GM18526 (cell line): ENCODE measurements around the gene GRK5.

ENCODE experiments used
- POLR2A ChIP-seq: IDR thresholded peaks from 3 replicates; pipeline ENCODE4 v1.6.1; 2011; ENCODE audit not compliant: insufficient read length; ENCODE audit errors: extremely low read depth

Gene GRK5

DNA sequence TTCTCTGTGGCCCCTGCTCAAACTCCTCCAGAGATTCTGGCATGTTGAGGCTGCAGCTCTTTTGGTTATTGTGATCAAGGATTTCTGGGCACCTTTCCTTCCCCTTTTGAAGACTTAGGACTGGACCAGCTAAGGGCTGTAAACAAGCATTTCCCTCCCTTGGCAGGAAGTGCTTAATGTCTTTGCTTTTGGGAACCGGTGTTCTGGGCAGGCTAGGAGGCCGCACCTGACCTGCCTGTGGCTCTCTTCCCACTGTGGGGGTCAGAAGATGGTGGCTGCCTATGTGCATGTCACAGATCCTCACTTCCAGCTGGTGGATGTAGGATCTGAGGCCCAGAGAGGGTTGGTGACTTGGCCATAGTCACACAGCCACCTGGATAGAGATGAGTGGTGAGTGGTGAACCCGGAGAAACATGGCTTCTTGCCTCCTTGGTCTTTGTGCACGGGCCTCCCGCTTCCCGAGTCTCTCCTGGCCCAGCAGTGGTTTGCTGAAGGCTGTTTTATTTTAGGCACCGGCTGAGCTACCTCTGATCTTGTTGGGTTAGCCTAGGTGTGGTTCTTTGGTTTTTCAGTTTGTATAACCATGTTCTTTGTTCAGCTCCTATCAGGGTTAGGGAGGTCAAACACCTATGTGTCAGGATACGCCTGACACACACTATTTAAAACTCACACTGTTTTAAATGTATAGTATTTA lies 82.0 kb downstream of the GRK5 start:
- TF ChIP-seq POLR2A: no peak

DNA sequence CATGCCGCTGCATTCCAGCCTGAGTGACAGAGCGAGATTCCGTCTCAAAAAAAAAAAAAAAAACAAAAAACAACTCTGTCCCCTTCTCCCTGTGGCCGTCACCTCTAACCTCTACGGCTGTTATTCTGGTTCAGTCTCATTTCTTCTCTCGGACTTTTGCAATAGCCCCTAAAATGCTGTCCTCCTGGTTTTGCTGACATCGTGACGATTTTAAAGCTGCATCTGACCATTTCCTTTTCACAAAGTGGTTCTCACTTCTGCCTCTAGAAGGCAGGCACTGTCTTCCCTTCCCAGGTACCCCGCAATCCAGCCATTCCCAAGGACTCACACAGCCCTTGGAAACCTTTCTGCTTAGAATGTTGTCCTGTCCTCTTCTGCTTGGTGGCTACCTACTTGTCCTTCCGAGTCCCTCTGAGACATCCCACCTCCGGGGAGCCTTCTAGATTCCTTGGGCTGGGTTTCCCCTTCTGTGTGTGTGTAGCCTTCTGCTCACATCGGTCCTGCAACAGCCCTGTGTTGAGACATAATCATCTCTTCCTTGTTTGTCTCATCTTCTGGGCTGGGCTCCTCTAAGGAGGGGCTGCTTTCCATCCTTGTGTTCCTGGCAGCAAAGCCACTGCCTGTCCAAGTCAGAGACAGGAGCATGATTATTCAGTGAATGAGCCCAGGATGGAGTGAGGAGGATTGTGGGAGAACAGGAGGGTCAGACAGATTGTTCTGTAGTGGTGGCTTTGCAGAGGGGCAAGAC lies 83.1 kb downstream of the GRK5 start:
- no peak for TF ChIP-seq POLR2A

DNA sequence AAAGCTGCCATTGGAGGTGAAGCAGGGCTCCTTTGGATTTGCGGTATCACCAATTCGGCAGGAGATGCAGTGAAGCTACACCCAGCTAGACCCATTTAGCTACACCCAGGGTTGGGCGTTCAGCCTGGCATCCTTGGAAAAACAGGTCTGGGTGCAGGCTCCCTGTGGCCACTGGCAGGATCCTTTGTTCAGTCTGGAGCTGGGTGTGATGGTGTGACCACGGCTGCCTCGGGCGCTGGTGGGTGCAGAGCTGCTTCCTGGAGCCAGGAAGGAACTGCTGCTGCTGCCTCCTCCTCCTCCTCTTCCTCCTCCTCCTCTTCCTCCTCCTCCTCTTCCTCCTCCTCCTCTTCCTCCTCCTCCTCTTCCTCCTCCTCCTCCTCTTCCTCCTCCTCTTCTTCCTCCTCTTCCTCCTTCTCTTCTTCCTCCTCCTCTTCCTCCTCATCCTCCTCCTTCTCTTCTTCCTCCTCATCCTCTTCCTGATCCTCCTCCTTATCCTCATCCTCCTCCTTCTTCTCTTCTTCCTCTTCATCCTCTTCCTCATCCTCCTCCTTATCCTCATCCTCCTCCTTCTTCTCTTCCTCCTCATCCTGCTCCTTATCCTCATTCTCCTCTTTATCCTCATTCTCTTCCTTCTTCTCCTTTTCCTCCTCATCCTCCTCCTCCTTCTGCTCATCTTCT lies 84.0 kb downstream of the GRK5 start:
- TF ChIP-seq POLR2A: no peak

DNA sequence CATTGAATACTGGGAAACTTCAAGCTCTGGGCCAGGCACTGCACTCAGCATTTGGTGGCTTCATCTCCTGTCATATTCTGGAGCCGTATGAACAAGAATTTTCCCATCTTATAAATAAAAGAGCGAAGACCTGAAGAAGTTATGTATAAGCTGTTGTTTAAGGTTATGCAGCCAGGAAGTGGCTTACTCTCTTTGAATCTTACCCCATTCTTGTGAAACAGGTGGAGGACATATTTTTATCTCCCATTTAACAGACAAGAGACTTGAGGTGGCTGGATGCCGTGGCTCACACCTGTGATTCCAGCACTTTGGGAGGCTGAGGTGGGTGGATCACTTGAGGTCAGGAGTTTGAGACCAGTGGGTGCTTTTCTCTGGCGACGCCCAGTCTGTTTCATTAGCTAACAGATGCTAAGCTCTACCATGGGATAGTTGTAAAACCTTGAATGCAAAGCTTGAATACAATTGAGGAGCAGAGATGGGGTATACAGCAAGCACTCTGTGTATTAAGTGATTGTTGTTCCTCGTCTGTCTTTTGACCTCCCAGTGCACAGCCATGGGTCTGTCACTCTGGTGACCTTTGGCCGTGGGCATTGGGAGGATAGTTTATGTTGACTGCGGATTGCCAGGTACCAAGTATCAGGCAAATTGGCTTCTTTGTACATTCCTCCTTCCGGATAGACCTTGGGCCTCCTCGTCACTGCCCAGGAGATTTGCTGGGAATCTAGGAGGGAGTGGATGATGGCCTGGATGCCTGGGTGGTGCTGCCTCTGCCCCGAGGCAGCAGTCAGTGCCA lies 85.8 kb downstream of the GRK5 start:
- TF ChIP-seq POLR2A: no peak

DNA sequence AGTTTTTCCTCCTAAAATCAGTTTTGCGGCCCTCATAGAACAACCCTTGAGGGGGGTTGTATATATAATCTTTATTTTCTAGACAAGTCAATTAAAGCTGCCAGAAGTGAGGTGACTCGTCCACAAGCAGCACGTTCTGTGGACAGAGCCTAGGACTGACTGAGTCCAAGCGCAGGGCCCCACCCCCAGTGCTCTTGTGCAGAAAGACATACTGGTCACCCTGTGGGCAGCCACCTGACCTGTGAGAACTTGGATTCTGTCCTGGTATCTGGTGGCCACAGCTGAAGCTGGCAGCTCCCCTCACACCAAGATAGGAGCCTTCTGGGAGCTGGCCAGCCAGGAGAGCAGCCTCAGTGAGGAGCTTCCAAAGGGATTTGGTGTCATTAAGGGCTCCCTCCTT lies 89.3 kb downstream of the GRK5 start:
- no peak for TF ChIP-seq POLR2A

DNA sequence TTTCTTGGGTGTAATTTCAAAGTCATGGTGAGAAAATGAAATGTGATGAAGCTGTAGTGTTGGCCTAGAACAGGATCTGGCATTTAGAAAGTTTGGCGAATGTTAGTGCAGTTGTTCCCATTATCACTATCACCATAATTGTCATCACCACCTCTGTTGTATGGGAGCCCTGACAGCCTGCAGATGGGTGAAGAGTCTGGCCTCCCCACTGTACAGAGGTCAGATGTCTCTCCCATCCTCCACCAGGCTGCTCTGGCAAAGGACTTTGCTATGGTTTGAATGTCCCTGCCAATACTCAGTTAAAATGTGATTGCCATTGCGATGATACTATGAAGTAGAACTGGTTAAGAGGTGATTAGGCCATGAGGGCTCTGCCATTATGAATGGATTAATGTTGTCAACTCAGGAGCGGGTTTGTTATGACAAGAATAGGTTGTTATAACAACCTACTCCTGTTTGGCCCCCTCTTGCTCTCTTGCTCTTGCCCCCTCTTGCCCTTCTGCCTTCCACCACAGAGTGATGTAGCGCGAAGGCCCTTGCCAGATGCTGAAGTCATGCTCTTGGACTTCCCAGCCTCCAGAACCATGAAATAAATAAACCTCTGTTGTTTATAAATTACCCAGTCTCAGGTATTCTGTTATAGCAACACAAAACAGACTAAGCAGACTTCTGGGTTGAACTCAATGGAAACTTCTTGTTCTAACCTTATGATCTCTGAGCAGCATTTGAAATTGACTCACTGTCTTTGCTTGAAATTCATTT lies 90.0 kb downstream of the GRK5 start:
- no peak for TF ChIP-seq POLR2A

DNA sequence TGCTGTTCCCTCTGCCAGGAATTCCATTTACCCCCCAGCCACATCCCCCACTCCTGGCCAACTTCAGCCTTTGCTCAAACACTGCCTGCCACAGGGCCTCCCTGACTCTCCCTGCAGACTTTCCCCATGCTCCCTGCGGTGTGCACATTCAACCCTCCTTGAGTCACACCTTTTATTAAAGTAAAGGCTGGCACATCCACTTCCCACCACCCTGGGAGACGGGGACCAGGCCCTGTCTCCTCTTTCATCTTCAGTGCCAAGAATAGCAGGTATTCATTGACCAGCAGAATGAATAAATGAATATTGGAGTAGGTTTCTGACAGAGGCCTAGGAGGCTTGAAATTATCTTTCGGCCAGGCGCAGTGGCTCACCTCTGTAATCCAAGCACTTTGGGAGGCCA lies 91.4 kb downstream of the GRK5 start:
- no peak for TF ChIP-seq POLR2A

DNA sequence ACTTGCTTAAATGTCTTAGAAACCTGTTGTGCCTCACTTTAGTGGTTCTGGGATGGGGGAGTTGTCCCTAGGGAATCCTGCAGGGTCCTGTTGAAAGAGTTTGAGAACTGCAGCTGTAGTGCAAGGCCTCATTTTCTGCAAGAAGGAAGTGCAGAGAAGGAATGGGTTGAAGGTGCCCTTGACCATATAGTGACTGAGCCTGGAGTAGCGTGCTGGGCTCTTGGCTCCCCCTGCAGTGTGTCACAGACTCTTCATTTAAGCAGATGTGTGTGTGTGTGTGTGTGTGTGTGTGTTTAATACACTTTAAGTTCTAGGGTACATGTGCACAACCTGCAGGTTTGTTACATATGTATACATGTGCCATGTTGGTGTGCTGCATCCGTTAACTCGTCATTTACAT lies 92.2 kb downstream of the GRK5 start:
- TF ChIP-seq POLR2A: no peak

DNA sequence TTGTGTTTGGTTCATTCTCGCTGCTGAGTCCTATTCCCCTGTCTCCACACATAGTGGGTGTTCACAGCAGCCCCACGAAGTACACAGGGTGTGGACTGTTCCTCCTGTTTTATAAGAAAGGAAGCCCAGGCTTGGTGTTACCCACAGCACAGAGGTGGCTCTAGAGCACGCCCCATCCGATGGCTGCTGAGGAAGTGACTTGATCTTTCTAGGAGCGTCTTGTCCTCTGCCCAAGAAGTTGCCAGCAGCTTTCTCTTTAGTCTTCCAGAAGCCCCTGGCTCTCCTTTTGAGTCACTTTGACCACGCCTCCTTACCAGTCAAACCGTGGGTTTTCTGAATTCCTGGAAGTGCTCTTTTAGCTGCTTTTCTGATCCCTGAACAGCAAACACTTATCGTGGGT lies 94.0 kb downstream of the GRK5 start:
- no peak for TF ChIP-seq POLR2A

DNA sequence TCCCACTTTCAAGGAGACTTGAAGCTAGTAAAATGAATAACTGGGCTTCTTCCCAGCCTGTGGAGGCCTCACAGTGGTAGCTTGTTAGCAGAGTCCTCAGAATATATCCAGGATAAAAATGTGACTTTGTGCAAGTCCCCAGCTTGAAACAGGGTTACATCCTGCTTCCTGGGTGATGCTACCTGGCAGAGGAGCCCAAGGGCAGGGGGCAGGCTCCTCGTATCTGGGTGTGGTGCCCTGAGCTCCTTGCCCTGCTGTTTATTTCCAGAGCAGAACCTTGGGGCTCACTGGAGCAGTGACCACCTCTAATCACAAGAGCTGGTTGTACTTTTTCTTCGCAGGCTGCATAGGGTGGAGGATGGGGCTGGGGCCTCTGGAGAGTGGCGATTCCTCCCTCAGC lies 94.8 kb downstream of the GRK5 start:
- TF ChIP-seq POLR2A: no peak

DNA sequence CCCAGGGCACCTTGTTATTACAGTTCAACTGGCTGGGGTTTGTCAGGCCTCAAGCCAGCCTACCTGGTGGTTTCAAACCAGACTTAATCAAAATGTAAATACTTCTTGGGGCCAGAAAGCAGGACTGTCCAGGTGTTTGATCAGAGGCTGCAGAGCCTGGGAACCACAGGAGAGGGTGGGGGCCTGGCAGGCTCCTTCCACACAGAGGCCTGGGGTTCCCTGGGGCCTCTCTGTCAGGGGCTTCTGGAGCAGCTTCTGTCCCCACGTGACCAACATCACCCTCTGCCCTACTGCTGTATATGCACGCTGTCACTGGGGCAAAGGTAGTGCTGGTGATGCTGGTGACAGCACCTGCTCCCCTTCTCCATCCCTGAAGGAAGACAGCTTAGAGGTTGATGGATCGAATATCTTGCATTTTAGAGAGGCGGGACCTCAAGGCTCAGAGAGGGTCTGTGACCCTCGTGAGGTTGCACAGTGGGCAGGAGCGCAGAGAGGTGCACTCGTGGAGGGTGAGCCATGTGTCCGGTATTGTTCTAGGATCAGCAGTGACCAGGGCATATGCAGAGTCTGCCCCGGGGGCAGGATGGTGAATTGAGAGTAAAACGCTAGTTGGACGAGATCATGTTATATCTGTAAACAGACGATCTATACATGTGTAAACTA lies 95.4 kb downstream of the GRK5 start:
- no peak for TF ChIP-seq POLR2A

DNA sequence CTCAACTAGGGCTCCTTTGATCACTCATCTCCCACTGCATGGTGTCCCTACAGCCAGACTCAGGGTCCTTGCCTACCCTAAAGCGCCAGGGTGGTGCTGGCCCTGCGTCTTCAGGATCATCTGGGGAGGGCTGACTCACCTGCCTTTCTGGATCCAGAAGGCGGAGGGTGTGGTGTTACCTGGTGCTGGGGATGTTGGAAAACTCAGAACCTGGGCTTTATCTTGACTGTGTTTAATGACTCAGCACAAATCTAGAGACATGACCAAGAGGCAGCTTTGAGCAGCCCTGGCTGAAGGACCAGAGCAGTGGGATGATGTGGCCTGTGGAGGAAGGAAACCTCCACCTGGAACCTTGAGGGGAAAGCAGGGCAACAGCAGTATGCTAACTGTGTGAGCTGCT lies 96.5 kb downstream of the GRK5 start:
- TF ChIP-seq POLR2A: no peak

DNA sequence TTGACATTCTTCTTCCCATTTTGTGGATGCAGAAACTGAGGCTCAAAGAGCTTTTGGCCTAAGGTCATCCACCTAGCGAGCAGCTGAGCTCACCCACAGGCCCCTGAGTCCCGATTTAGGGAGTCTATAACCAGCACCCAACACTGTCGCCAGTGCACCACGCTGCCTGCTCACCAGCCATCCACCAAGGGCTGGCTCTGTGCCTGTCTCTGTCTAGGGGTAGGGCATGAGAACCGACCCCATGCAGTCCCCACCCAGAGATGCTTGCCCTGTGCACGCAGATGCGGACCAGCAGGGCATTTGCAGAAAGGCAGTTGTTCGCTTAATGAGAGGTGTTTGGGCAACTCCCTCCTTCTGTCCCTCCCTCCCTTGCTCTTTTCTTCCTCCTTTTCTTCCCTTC lies 97.2 kb downstream of the GRK5 start:
- no peak for TF ChIP-seq POLR2A

DNA sequence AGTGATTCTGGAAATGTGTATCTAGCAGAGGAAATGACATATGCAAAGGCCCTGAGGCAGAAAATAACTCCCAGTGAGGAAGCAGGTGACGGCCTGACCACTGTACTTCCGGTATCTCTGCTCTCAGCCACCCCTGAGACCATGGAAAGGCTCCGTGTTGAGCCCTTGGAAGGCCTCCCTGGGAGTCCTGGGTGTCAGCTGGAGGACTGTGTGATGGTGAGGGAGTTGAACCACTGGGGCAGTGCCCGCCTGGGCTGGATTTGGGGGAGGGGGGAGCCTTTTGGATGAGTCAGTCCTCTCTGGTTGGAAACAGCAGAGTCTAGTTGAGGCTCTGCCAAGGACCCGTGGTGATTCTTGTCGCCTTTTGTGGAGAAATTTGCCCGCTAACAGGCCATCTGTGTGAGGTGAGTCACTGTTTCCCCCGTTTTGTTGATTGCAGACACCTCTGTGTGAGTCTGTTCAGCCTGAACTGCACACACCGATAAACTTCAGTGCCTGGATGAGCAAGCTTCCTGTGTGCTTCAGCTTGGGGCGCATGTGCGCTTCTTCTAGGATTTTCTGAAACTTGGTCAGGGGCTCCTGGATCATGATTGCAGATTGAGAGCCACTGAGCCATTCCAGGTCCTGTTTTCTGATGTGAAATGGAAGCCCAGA lies 98.6 kb downstream of the GRK5 start:
- TF ChIP-seq POLR2A: peak; percentile 47
